ENCODE measurements around the gene ATG4D. TPM values are rescaled to one million over a fixed set of nuclear protein-coding genes. Genes with fewer than 3 reads are reported as not detected.

Gene ATG4D
- polyA plus RNA-seq, 6 donors from 2014 or later: 1.7 to 20.7 (median 9.4) TPM

GRCh38 chr19:10514211-10515145, 29.2 kb upstream of the ATG4D start:
- Mint-ChIP-seq H3K4me1 (peaks cover 23 to 25% (median 24%) of the 10 kb centered on the region in 3 donors), H3K36me3 (peaks cover 0 to 7% of the 10 kb centered on the region in 2 donors), H3K9me3 (peaks cover 0 to 2% (median 0%) of the 10 kb centered on the region in 7 donors), H3K27ac (peak overlapping the region in 1 of 6 donors; percentile 97), H3K27me3 (peaks cover 43 to 66% (median 60%) of the 10 kb centered on the region in 3 donors), H3K4me3 (peak overlapping the region in 3 of 8 donors; percentile 18 to 67 (median 49))
- DNase-seq (no peak), ATAC-seq (ENCODE audit: low read depth in 2 of 2) (peak; percentile 58 to 63)

GRCh38 chr19:10516064-10516385, 27.7 kb upstream of the ATG4D start:
- ATAC-seq (ENCODE audit: low read depth in 2 of 2): no peak
- Mint-ChIP-seq H3K27ac (peak overlapping the region in 2 of 6 donors; percentile 2 to 44), H3K27me3 (peaks cover 44 to 74% (median 67%) of the 10 kb centered on the region in 3 donors)

GRCh38 chr19:10516671-10517286, 26.9 kb upstream of the ATG4D start:
- DNase-seq (no peak), ATAC-seq (ENCODE audit: low read depth in 2 of 2) (no peak)
- peaks cover 44 to 74% (median 67%) of the 10 kb centered on the region in 3 donors for H3K27me3 Mint-ChIP-seq
- peaks cover 0 to 7% of the 10 kb centered on the region in 2 donors for H3K36me3 Mint-ChIP-seq
- H3K4me1 Mint-ChIP-seq: peaks cover 25 to 27% (median 26%) of the 10 kb centered on the region in 3 donors
- H3K4me3 Mint-ChIP-seq: peak overlapping the region in 5 of 8 donors; percentile 16 to 80 (median 70)
- H3K27ac Mint-ChIP-seq: peak overlapping the region in 1 of 6 donors; percentile 59
- peaks cover 0 to 2% (median 0%) of the 10 kb centered on the region in 7 donors for H3K9me3 Mint-ChIP-seq

More at GRCh38 chr19:10516064-10516385, 27.7 kb upstream of the ATG4D start:
- DNase-seq: no peak
- H3K4me3 Mint-ChIP-seq: no peak overlapping the region
- H3K9me3 Mint-ChIP-seq: peaks cover 0 to 2% (median 0%) of the 10 kb centered on the region in 7 donors
- peaks cover 25 to 27% (median 26%) of the 10 kb centered on the region in 3 donors for H3K4me1 Mint-ChIP-seq
- peaks cover 0 to 7% of the 10 kb centered on the region in 2 donors for H3K36me3 Mint-ChIP-seq

GRCh38 chr19:10517361-10517759, 26.3 kb upstream of the ATG4D start, which contains the start of gene S1PR5:
S1PR5 (minus strand) TSS chr19:10517447; CDS start chr19:10515011, 2,436 bp downstream.
- H3K36me3 Mint-ChIP-seq: peaks cover 0 to 7% of the 10 kb centered on the region in 2 donors
- peak within 1 kb of the TSS in 3 of 6 donors; percentile 33 to 59 (median 44) for H3K27ac Mint-ChIP-seq
- peaks cover 44 to 74% (median 67%) of the 10 kb centered on the region in 3 donors for H3K27me3 Mint-ChIP-seq
- H3K4me3 Mint-ChIP-seq: peak within 1 kb of the TSS in 7 of 8 donors; percentile 3 to 86 (median 73)
- peaks cover 0 to 2% (median 0%) of the 10 kb centered on the region in 7 donors for H3K9me3 Mint-ChIP-seq
- H3K4me1 Mint-ChIP-seq: peaks cover 25 to 27% (median 26%) of the 10 kb centered on the region in 3 donors
- ATAC-seq (ENCODE audit: low read depth in 2 of 2) (peak in 1 of 2 donors; percentile 4), DNase-seq (no peak)

GRCh38 chr19:10517760-10518443, 25.8 kb upstream of the ATG4D start:
- H3K27me3 Mint-ChIP-seq: peaks cover 43 to 68% (median 63%) of the 10 kb centered on the region in 3 donors
- peaks cover 0 to 2% (median 0%) of the 10 kb centered on the region in 7 donors for H3K9me3 Mint-ChIP-seq
- peaks cover 0 to 7% of the 10 kb centered on the region in 2 donors for H3K36me3 Mint-ChIP-seq
- H3K27ac Mint-ChIP-seq: peak overlapping the region in 2 of 6 donors; percentile 33
- H3K4me3 Mint-ChIP-seq: peak overlapping the region in 7 of 8 donors; percentile 3 to 86 (median 73)
- ATAC-seq (ENCODE audit: low read depth in 2 of 2): peak; percentile 29 to 34
- peaks cover 25 to 27% (median 26%) of the 10 kb centered on the region in 3 donors for H3K4me1 Mint-ChIP-seq
- DNase-seq: no peak

GRCh38 chr19:10518444-10519361, 25.0 kb upstream of the ATG4D start:
- H3K4me3 Mint-ChIP-seq: peak overlapping the region in 7 of 8 donors; percentile 3 to 86 (median 76)
- peak overlapping the region in 1 of 6 donors; percentile 21 for H3K27ac Mint-ChIP-seq
- peaks cover 35 to 60% (median 55%) of the 10 kb centered on the region in 3 donors for H3K27me3 Mint-ChIP-seq
- DNase-seq (no peak), ATAC-seq (ENCODE audit: low read depth in 2 of 2) (peak; percentile 45 to 47)
- peaks cover 23 to 27% (median 25%) of the 10 kb centered on the region in 3 donors for H3K4me1 Mint-ChIP-seq
- H3K36me3 Mint-ChIP-seq: peaks cover 0 to 7% of the 10 kb centered on the region in 2 donors
- peaks cover 0 to 2% (median 0%) of the 10 kb centered on the region in 7 donors for H3K9me3 Mint-ChIP-seq

- Mint-ChIP-seq H3K27ac (no peak overlapping the region), H3K9me3 (peaks cover 0 to 2% (median 0%) of the 10 kb centered on the region in 7 donors), H3K4me1 (peaks cover 22 to 25% (median 23%) of the 10 kb centered on the region in 3 donors), H3K4me3 (peak overlapping the region in 5 of 8 donors; percentile 40 to 79 (median 75)), H3K27me3 (peaks cover 35 to 53% (median 49%) of the 10 kb centered on the region in 3 donors), H3K36me3 (peaks cover 0 to 7% of the 10 kb centered on the region in 2 donors)
- ATAC-seq (ENCODE audit: low read depth in 2 of 2): no peak
- DNase-seq: no peak
Observed at GRCh38 chr19:10519421-10519820, 24.3 kb upstream of the ATG4D start.

- peaks cover 25 to 40% (median 39%) of the 10 kb centered on the region in 3 donors for H3K27me3 Mint-ChIP-seq
- peaks cover 22 to 25% (median 23%) of the 10 kb centered on the region in 3 donors for H3K4me1 Mint-ChIP-seq
- ATAC-seq (ENCODE audit: low read depth in 2 of 2) (no peak), DNase-seq (no peak)
- peaks cover 0 to 2% (median 0%) of the 10 kb centered on the region in 7 donors for H3K9me3 Mint-ChIP-seq
- H3K36me3 Mint-ChIP-seq: peaks cover 0 to 7% of the 10 kb centered on the region in 2 donors
- H3K27ac Mint-ChIP-seq: peak overlapping the region in 1 of 6 donors; percentile 85
- no peak overlapping the region for H3K4me3 Mint-ChIP-seq
Observed at GRCh38 chr19:10520652-10521318, 22.9 kb upstream of the ATG4D start.

GRCh38 chr19:10521461-10522171, 22.1 kb upstream of the ATG4D start:
- Mint-ChIP-seq H3K36me3 (peaks cover 0 to 5% of the 10 kb centered on the region in 2 donors), H3K27ac (no peak overlapping the region), H3K4me1 (peaks cover 20 to 23% (median 21%) of the 10 kb centered on the region in 3 donors), H3K27me3 (peaks cover 19 to 32% (median 31%) of the 10 kb centered on the region in 3 donors), H3K9me3 (peaks cover 0 to 2% (median 0%) of the 10 kb centered on the region in 7 donors), H3K4me3 (peak overlapping the region in 1 of 8 donors; percentile 51)
- DNase-seq (no peak), ATAC-seq (ENCODE audit: low read depth in 2 of 2) (no peak)

- Mint-ChIP-seq H3K36me3 (no peaks in the 10 kb centered on the region), H3K27me3 (peaks cover 10 to 21% (median 20%) of the 10 kb centered on the region in 3 donors), H3K27ac (peak overlapping the region in 1 of 6 donors; percentile 19), H3K4me1 (peaks cover 13 to 15% (median 14%) of the 10 kb centered on the region in 3 donors), H3K9me3 (peaks cover 0 to 2% (median 0%) of the 10 kb centered on the region in 7 donors), H3K4me3 (no peak overlapping the region)
- DNase-seq (no peak), ATAC-seq (ENCODE audit: low read depth in 2 of 2) (no peak)
Observed at GRCh38 chr19:10523135-10523636, 20.5 kb upstream of the ATG4D start.

GRCh38 chr19:10525636-10526035, 18.1 kb upstream of the ATG4D start:
- ATAC-seq (ENCODE audit: low read depth in 2 of 2) (no peak), DNase-seq (no peak)
- H3K36me3 Mint-ChIP-seq: no peaks in the 10 kb centered on the region
- no peaks in the 10 kb centered on the region for H3K27me3 Mint-ChIP-seq
- H3K9me3 Mint-ChIP-seq: no peaks in the 10 kb centered on the region
- no peaks in the 10 kb centered on the region for H3K4me1 Mint-ChIP-seq
- no peak overlapping the region for H3K27ac Mint-ChIP-seq
- H3K4me3 Mint-ChIP-seq: no peak overlapping the region
